CD4-positive, alpha-beta T cell treated with Interleukin-15 for 4 hours (primary cell): ENCODE data around the gene RIC3.

Source experiments
- DNase-seq: peaks from one replicate; pipeline ENCODE4 v3.0.0-alpha.2; 2020; ENCODE audit warnings: low spot score

RIC3 gene

GRCh38 chr11:8086571-8086970 lies 82.3 kb downstream of the RIC3 start:
- no peak for DNase-seq

GRCh38 chr11:8086001-8086479 lies 82.8 kb downstream of the RIC3 start:
- DNase-seq: no peak

GRCh38 chr11:8085011-8085645 lies 83.7 kb downstream of the RIC3 start:
- no peak for DNase-seq

- no peak for DNase-seq
These were observed 84.5 kb downstream of the RIC3 start for GRCh38 chr11:8084352-8084751.

- no peak for DNase-seq
These were observed 84.9 kb downstream of the RIC3 start for GRCh38 chr11:8083871-8084281.

- no peak for DNase-seq
These were observed 85.8 kb downstream of the RIC3 start for GRCh38 chr11:8083088-8083395.

GRCh38 chr11:8082391-8083087 lies 86.3 kb downstream of the RIC3 start:
- DNase-seq: no peak

GRCh38 chr11:8081591-8082250 lies 87.1 kb downstream of the RIC3 start:
- DNase-seq: no peak

GRCh38 chr11:8080674-8081590 lies 87.9 kb downstream of the RIC3 start, which contains the start of gene TUB:
Gene TUB (plus strand): TSS chr11:8081211. CDS start chr11:8081511, 300 bp downstream.
- no peak for DNase-seq

- no peak for DNase-seq
These were observed 88.7 kb downstream of the RIC3 start for GRCh38 chr11:8080069-8080670.

GRCh38 chr11:8079111-8079675 lies 89.6 kb downstream of the RIC3 start:
- DNase-seq: no peak

- no peak for DNase-seq
These were observed 93.6 kb downstream of the RIC3 start for GRCh38 chr11:8075119-8075726.

GRCh38 chr11:8071616-8072581 lies 96.9 kb downstream of the RIC3 start:
- no peak for DNase-seq

- DNase-seq: peak; percentile 5
These were observed 98.3 kb downstream of the RIC3 start for GRCh38 chr11:8070417-8071115.

- no peak for DNase-seq
These were observed 99.1 kb downstream of the RIC3 start for GRCh38 chr11:8069771-8070170.

GRCh38 chr11:8068605-8069221 lies 100.1 kb downstream of the RIC3 start:
- no peak for DNase-seq

- DNase-seq: no peak
These were observed 100.8 kb downstream of the RIC3 start for GRCh38 chr11:8067929-8068575.

- no peak for DNase-seq
These were observed 101.3 kb downstream of the RIC3 start for GRCh38 chr11:8067567-8067928.
